ENCODE results near the gene CNTNAP2.

Gene CNTNAP2

DNA sequence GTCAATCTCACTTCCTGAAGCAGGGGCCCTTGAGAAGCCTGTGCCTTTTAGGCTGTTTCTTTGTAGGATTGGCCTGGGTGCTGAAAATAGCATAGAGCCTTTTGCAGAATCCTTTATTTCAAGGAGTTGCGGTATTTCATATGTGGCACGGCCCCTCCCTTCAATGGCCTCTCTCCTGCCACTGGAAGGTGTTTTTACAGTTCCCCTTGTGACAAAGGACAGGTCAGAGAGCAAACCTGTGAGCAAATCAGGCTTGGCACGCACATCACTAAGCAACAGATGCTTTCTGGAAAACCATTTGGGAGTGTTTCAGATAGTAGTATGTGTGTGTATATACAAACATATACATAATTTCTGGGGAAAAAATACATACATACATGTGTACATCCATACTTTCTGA is 2085.4 kb downstream of the CNTNAP2 start:
- no peak for DNase-seq

DNA sequence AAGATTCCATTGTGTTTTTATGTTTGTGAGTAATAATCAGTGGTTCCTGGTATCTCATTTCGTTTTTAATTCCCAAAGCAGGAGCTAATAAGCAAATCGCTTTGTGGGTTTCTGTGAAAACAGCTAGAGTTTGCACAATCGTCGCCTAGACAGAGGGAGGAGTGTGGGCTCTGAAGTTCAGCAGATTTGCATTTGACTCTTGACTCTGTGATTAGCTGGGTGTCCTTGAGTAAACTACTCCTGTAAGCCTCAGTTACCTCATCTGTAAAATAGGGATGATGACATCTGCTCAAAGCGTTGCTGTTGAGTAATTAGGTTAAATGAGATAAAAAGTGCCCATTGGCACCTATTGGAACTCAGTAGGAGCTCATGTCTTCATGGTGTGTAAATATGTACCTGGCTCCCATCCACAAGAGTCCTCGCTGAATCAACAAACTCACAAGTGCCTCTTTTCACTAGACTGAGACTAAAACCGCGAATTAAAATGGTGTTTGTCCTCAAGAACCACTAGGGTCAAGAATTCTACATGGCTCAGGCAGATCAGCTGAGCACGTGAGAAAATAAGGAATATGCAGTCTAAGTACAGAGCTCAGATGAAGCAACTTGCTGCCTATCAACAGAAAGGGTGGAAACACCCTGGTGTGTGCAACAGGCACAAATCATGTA is 2088.2 kb downstream of the CNTNAP2 start:
- peak; percentile 50 for DNase-seq

DNA sequence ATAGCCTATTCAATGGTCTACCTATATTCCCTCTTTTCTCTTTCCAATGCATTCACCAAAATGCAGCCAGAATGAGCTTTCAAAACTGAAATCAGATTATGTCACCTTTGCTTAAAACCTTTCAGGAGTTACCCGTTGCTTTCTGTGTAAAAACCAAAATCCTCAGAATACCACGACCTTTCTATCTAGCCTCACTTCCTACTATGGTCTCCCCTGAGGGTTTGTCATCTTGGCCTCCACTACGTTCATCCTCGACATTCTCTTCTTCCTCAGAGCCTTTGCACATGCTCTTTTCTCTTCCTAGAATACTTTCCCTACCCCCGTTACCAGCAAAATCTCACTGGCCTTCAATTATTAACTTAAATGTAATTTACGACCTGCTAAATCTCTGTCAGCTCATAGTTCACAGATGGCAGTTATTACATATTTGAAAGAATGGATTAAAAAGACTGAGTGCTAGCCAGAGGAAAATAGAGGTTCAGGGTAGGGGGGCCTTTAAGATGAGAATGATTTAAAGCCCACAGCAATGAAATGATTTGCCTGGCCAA is 2093.1 kb downstream of the CNTNAP2 start:
- no peak for DNase-seq

DNA sequence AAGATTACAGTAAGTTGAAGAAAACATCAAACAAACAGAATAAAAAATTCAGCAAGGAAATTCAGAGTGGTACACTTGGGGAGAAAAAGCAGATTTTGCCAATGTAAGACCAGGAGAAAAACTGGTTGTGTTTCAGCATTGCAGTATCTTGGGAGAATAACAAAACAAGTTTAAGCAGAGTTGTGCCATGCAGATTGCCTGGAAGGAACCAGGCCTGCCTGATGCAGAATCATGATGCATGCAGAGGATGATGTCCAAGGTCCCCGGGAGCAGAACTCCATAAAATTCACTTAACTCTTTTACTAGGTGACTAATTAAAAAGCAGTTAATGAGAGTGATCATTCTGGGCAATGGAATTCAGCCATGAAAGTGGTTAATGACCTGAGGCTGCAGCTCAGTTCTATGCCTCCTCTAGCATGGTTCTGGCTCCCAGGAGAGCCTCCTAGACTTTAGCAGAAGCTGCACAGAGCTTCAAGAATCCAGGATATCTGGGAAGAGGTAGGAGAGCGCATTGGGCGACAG is 2094.3 kb downstream of the CNTNAP2 start:
- no peak for DNase-seq

DNA sequence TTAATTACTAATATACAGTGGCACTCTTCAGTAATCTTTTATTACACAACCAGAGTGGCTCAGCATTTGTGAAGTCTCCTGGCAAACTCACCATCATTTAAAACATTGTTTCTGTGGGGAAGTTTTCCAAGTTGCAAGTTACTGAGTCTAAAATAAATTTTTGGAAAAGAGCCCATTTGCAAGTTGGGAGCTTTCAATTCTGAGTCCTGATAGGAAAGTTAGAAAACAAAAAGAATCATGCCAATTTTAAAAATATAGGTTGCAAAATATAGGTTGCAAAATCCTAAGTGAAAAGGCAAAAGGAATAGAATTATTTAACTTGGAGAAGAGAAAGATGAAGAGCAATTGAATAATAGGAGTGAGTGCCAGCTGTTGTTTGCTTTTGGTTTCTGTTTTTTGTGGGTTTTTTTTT is 2095.1 kb downstream of the CNTNAP2 start:
- no peak for DNase-seq

DNA sequence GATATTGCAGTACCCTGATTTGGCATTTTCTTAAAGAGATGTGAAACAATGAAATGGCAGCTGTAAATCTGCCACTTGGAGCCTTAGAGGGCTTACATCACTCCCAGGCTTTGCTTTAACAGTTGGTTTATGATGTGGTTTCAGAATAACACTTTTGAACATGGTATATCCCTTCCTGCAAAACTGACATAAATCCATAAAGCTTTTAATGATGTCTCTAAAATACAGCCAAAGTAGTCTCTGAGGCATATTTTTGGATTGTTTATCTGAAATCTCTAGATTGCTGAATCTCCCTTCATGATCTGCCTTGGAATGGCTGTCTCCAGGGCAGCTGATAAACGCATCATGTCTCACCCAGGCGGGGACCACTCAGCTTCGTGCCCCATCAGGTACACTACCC is 2096.1 kb downstream of the CNTNAP2 start:
- DNase-seq, result no peak

DNA sequence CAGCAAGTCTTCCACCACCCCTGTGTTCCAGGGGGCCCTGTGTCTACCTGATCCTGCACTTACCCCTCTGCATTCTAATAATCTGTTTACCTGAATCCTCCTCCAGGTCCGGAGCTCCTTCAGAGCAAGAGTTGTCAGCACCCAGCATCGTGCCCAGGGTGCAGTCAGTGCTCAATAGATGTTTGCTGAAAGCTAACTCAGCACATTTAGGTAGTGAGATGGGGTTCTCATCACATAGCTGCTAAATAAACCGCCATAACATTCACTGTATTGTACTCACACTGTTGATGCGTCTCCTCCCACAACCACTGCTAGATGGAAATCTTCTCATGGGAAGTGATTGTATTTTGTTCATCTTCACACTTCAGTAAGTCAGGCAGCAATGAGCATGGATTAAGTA is 2097.5 kb downstream of the CNTNAP2 start:
- no peak for DNase-seq

DNA sequence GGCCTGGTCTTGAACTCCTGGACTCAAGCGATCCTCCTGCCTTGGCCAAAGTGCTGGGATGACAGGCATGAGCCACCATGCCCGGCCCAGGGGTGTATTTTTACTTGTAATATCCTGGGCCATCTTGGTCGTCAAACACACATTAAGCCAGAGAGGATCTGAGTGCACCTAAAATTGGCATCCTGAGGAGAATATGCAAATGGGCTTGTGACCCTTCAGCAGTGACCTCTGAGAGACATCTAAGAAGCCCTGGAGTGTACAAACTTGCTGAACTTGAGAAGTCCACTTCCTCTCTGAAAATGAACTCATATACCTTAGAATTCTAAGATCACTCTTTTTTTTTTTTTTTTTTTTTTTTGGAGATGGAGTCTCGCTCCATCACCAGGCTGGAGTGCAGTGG is 2102.0 kb downstream of the CNTNAP2 start:
- no peak for DNase-seq

DNA sequence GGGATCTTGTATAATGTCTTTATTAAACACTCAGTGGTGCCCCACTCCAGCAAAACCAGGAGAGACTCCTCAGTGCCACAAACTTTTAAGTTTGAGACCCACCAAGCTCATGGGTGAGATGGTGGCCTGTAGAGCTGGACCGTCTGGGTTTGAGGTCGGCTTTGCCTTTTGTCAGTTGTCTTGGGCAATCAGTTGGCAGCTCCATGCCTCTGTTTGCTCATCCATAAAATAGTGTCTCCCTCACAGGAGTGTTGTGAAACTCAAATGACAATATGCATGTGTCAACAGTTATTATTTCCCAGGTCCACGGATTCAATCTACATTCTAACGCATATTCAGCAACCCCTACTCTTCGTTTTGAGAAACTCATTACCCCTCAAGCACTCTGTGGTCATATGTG is 2106.1 kb downstream of the CNTNAP2 start:
- no peak for DNase-seq

DNA sequence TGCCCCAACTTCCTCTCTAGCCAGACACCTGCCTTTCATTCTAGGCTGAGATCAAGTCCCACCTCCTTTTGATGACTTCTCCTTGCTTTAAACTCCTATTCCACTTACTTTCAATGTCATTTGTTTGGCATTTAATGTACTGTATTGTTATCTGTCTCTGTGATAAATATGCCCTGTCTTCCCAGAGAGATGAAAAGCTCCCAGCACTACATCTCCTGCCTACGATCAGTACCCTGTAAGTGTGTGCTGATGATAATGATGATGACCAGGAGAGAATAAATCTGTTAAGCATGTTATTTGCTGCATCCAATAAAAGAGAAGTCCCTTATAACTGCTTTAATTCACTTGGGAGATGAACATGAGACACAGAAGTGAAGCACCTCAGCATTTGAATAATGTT is 2106.6 kb downstream of the CNTNAP2 start:
- DNase-seq, result no peak

DNA sequence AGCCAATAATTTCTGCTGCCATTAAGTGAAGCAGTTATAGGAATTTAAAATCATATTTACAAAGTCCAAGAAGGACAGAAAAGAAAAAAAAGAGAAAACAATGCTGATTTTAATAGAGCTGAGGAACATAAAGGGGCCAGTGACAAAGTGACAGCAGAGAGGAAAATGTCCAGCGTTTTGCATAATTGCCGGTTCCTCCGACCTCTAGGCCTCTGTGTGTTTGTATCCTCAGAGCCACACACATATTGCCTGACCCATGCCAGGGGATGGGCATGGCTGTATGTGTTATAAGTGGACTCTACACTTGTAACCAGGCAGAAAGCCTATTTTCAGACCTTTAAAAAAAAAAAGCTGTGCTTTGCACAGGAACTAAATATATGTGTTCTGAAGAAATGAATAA is 2107.1 kb downstream of the CNTNAP2 start:
- DNase-seq, result no peak

DNA sequence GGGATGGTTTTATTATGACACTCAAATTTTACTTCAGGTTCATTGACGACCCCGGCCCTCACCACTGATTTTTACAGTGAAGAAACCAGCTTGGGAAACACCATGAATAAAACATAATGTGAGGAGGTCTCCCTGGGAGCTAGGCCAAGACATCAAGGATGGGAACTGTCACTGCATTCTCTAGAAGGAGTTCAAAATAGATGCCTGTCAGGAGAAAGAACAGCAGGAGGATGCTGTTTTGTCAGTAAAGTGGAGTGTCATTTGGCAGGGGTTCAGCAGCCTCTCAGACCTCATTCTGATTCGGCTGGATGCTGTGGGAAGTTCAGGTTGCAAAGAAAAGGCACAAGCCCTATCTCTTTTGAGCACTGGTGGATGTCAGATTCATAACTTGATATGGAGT is 2113.7 kb downstream of the CNTNAP2 start:
- DNase-seq, result no peak

DNA sequence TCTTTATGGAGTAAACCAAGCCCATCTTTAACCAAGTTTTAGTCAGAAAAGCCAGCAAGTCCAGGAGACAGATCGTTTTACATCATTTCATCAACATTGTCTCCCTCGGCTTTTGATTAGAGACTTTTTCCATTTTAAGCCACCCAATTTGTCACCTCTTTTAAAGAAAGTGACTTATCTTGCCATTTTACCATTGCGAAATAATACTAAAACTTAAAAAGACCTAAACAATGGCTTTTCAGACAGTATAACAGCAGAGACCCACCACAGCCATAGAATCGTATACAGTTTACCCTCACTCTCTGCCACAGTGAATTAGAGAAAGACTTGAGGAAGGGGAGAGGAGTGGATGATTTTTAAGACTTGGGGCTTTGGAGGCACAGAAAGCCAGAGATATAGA is 2114.3 kb downstream of the CNTNAP2 start:
- DNase-seq, result no peak

DNA sequence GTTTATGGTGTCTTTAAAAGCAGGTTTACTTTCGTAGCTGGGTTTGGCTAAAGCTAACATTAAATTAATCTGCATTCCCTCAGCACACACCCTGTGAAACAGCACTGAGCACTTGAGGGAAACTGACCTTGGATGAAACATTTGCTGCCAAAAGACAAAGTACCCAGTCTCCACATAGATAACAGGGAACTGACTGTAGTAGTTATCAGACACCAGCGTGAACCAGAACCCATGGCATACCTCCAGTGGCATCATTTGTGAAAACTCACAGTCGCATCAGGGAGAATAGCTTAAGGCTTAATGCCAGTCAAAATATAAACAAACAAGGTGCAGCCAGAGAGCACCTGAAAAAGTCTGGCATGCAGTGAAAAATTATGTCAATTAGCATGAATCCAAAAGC is 2116.2 kb downstream of the CNTNAP2 start:
- no peak for DNase-seq

DNA sequence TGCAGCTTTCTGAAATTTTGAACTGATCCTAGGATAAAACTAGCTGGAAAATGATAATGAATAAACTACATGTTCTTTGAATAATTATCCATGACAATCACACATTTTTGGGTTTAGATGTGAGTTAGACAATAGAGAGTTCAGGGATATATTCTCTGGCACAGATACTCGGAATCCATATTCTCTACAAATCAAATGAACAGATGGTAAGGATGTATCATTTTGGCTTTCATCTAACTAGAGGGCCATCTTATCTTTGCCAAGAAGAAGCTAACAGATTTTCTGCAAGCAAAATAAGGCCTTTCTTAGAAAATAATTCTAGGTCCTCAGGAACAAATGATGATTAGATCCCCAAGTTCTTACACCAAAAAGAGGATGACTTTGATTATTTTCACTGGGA is 2118.1 kb downstream of the CNTNAP2 start:
- no peak for DNase-seq

DNA sequence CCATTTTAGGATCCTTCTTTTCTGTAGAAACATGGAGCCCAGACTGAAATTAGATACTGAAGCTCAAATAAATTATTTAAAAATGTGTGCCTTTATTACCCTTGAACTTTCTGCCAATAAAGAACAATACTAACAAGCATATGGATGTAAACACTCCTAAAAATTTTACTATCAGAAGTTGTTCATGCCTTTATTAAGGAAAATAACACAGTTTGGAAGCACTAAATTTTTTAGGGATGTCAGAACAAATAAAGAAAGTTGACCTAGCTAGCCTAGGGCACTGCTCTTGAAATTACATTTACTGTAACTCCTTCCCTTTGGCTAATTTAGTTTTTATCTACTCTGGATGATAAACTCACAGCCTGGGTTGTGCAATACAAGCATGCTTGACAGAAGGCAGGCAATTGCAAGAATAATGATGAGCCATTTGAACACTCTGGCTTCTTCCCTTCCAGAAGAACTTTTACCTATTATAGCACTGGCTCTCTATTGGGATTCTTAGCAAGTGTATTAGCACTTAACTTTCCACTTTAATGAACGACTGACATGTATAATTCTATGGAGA is 2122.2 kb downstream of the CNTNAP2 start:
- DNase-seq, result no peak

DNA sequence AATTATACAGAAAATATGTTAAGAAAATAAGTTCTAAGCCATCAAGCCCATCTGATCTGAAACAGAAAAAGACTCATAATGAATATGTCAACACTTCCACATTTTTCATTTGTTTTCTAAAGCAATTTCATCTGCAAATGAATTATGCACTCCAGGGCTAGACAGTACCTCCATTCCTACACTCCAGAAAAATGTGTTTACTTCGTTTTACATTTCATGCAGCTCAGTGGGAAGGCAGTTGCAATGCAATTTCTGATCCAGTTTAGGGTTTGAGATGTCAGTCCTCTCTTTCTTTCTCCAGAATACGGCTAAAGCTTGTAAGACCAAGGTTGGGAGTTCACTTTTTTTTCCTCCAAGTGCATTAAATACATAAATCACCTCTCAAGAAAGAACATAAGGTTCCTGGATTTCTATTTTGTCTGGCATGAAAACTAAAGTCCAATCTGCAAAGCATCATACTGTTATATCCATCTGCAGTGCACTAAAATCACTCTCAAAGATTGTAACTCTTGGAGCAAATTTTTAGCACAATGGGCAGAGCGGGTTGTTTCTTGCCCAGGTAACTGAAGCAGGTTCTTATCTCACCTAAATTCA is 2125.2 kb downstream of the CNTNAP2 start:
- DNase-seq, result no peak

DNA sequence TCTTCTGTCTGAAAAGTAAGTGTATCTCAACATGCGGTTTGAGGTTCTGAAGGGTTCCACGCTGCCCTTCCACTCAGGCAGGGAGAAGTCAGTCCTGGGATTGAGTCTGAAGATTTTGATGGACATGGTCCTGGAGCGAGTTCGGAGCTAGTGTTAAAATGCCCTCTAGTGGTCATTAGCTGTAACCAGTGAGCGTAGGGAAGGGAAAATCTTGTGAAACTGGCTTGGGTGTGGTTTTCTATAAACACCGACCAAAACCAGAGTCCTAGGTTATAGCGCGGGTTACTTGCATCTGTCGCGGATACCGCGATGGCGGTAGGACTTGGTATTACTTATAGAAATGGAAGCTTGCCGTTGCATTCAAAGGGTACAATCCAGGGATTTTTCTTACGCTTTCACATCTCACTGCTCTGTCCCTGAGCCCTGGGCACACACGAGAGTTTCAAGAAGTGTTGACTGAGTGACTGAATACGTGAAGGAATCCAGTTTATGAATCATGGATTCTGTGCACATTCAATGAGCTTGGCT is 2125.8 kb downstream of the CNTNAP2 start:
- DNase-seq, result peak; percentile 31

DNA sequence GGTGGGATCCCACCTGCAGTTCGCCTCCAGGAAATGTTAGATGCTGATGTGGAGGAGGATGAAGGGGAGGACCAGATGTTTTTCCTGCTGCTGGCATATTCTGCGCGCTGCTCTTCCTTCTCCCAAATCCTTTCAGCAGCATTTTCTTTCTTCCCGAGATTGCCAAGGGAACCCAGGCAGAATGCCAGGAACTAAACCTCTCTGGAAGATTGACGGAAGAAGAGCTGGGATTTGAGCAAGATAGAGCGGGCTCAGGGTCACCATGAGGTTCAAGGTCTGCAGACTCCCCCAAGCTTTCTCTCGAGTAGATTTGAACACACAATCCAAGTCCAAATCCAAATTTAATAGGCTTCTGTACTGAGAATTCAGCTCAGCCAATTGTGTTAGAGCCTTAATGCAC is 2128.8 kb downstream of the CNTNAP2 start:
- DNase-seq, result no peak

DNA sequence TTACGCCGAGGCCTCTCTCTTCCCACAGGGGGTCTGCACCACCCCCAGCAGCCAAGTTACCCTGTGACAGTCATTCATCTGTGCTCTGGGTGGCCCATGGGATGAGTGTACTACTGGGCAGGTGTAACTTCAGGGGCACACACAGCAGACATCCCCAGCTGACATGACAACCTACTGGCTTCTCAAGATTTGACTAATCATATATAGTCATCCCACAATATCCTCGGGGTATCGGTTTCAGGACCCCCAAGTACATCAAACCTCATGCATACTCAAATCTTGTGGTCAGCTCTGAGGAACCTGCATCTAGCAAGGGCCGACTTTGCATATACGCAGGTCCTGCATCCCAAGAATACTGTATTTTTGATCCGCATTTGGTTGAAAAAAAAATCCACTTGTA is 2137.0 kb downstream of the CNTNAP2 start:
- DNase-seq, result no peak

DNA sequence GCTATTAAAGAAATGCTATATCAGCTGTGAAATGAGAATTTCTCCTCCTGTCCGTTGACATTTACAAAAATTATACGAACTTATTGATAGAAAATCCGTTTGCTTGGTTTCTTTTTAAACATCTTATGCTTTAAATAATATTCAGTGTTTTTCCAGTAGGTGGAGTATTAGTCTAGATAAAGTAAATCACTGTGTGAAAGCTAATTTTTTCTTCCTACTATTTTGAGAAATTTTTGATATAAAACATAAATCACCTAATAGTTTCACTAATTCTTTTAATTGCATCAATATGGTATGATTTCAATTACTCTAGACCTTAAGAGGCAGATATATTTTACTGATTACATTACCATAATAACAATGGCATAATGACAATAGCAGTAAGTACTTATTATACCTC is 2138.7 kb downstream of the CNTNAP2 start:
- DNase-seq, result no peak

DNA sequence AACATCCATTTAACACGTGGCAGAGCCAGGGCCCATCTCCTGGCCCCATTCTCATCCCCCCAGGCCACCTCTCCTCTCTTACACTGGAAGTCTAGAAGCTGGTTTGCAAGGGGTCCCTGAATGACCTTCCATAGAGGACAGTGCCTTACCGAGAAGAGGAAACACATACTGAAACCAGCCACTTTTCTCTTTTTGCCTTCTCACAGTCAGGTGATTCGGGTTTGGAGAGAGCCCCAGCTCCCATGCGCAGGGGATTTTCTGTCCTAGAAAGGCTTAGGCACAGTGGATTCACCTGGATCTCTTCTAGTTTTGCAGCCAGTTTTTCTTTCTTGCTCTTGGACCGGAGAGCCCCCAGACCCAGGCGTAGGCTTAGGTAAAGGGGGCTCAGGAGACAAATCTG is 2139.8 kb downstream of the CNTNAP2 start:
- DNase-seq, result no peak

DNA sequence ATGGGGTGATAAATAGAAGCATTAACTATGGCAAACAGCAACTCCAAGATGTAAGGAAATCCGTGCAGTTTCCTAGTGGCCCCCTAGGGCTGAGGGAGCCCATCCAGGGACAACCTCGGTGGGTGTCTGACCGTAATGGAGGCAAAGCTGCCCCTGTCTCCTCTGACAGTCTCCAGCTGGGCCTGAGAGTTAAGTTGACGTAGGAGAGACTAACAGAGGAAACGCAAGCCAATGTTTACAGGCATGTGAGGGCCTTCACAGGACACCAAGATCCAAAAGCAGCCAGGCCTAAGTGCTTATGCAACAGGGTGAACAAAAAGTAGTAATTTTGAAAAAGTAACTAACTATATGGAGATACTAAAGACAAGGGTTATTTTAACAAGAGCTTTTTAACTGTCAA is 2144.0 kb downstream of the CNTNAP2 start:
- DNase-seq, result no peak

DNA sequence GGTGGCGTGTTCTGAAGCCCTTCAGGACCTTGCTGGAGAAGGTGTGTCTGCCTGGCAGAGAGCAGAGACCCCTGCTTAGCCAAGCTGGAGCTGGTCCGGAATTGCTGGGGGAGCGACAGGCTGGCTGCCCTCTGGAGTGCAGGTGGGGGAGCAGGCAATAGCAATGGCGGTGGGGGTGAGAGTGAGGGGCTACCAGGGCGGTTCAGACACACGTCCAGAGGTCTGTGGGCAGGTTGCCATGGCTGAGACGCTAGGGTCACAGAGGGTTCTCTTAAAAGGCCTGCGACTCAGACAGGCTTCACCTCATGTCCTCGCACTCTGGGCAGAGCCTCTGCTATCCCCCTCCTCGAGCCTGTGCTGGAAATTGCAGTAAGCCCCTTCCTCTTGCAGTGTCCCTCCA is 2144.9 kb downstream of the CNTNAP2 start:
- DNase-seq, result no peak

All from NCI-H510A treated with DMSO at 0.1 percent for 48 hours (cell line).